Cardiac muscle cell (in vitro differentiated cells and primary cell): ENCODE measurements around the gene OPN1SW. TPM values are rescaled to one million over a fixed set of nuclear protein-coding genes. Genes with fewer than 3 reads are reported as not detected.
A peak's percentile ranks its signal among the peaks of the same experiment; 100 is the strongest.

ENCODE experiments used
- DNase-seq, 2 donors: peaks; one replicate each; pipeline versions ENCODE4 v3.0.0 to v3.0.0-alpha.2; 2010 to 2017; ENCODE audit warnings: low read depth in 1 of 2, low spot score in 1 of 2
- H3K27ac ChIP-seq: fragments of 200-600 bp; sonication (generic); 2 replicates; pipeline ENCODE4 v1.5.1; 2016
- H3K27me3 ChIP-seq: fragments of 200-600 bp; sonication (generic); 2 replicates; pipeline ENCODE4 v1.6.0; 2016; ENCODE audit warnings: control low read depth
- H3K36me3 ChIP-seq: fragments of 200-600 bp; sonication (generic); 2 replicates; pipeline ENCODE4 v1.5.1; 2016; ENCODE audit warnings: control low read depth
- H3K4me1 ChIP-seq: fragments of 200-600 bp; sonication (generic); 2 replicates; pipeline ENCODE4 v1.8.1; 2017; ENCODE audit warnings: low read depth, mild to moderate bottlenecking, mixed run types
- H3K4me3 ChIP-seq: fragments of 200-600 bp; sonication (generic); 2 replicates; pipeline ENCODE4 v1.5.1; 2016; ENCODE audit warnings: mild to moderate bottlenecking
- H3K9me3 ChIP-seq: fragments of 200-600 bp; sonication (generic); 2 replicates; pipeline ENCODE4 v1.5.1; 2017; ENCODE audit warnings: low read depth, mild to moderate bottlenecking, control low read depth
- polyA plus RNA-seq: library from polyadenylated mRNA; unstranded; fragments of >200 nt; fragmentation: Nextera tagmentation; extraction: Ambion mirVana; gene quantifications from 2 replicates; pipeline ENCODE4 v1.2.1, GENCODE V29; 2016
- total RNA-seq: library from RNA; depleted of rRNA; stranded (reverse); fragments of >200 nt; gene quantifications from 2 replicates; pipeline ENCODE4 v1.2.3, GENCODE V29; 2016
- TF ChIP-seq, protein P1 (sequence below): IDR thresholded peaks from 2 replicates; pipeline ENCODE4 v1.5.1; 2012; ENCODE audit warnings: low read depth, mild to moderate bottlenecking, low read length

OPN1SW gene
- total and polyA plus RNA-seq, 2 experiments from 2014 or later: 2.1 TPM; not detected in 1

DNA sequence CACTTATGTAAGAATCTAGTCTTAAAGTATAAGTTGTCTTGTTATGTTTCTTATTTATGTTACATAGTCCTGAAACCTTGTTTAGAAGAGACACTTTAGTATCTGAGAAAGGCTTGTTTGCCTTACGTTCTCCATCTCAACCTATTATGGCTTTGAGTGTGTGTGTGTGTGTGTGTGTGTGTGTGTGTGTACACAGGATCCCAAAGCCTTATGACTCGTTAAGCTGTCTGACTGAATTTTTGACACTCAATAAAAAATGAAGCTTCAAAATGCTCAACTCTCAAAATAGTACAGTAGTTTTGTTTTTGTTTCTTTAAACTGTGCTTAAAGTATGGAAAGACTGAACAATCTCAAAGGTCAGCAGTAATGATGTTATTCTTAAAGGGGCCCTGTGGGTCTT lies 18.4 kb downstream of the OPN1SW start:
- no peak overlapping the region for H3K27ac ChIP-seq
- peaks cover 59% of the 10 kb centered on the region for H3K36me3 ChIP-seq
- H3K27me3 ChIP-seq: no peaks in the 10 kb centered on the region

DNA sequence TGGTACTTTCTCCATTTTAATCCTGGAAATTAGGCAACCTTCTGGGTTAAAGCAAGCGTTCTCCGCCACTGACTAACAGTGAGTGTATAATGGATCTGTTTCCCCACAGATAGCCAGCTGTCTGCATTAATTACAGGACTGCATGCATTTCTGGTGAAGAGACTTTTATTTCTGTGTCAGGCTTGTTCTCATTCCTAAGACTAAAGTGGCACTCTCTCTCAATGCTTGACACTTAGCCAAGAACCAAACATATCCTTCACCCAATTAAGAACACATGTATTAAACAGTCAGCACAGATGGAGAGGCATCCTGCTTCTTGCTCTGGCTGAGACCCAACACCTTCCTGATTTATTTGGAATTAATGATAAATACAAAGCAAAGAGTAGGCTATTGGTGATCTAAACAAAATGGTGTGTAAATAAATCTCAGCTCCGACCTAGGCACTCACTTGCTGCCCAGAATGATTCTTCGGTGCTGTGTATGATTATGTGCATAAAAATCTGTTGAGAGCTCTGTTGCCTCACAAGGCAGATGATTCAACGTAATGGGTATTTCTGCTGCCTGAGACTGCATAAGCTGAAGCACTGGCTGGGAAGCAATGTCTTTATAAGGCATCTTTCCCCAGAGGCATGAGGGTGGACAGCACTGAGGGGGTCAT lies 19.6 kb downstream of the OPN1SW start:
- H3K36me3 ChIP-seq: peaks cover 49% of the 10 kb centered on the region
- TF ChIP-seq, protein P1, sequence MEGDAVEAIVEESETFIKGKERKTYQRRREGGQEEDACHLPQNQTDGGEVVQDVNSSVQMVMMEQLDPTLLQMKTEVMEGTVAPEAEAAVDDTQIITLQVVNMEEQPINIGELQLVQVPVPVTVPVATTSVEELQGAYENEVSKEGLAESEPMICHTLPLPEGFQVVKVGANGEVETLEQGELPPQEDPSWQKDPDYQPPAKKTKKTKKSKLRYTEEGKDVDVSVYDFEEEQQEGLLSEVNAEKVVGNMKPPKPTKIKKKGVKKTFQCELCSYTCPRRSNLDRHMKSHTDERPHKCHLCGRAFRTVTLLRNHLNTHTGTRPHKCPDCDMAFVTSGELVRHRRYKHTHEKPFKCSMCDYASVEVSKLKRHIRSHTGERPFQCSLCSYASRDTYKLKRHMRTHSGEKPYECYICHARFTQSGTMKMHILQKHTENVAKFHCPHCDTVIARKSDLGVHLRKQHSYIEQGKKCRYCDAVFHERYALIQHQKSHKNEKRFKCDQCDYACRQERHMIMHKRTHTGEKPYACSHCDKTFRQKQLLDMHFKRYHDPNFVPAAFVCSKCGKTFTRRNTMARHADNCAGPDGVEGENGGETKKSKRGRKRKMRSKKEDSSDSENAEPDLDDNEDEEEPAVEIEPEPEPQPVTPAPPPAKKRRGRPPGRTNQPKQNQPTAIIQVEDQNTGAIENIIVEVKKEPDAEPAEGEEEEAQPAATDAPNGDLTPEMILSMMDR: no peak
- H3K4me1 ChIP-seq: peaks cover 10% of the 10 kb centered on the region
- no peak overlapping the region for H3K4me3 ChIP-seq
- H3K9me3 ChIP-seq: no peaks in the 10 kb centered on the region
- H3K27me3 ChIP-seq: no peaks in the 10 kb centered on the region
- peak in 1 of 2 donors; percentile 74 for DNase-seq
- H3K27ac ChIP-seq: no peak overlapping the region

More for the DNA sequence above, 18.4 kb downstream of the OPN1SW start:
- Histone ChIP-seq H3K4me1 (peaks cover 2% of the 10 kb centered on the region), H3K4me3 (no peak overlapping the region), H3K9me3 (no peaks in the 10 kb centered on the region)
- TF ChIP-seq, protein P1: no peak
- DNase-seq: no peak

DNA sequence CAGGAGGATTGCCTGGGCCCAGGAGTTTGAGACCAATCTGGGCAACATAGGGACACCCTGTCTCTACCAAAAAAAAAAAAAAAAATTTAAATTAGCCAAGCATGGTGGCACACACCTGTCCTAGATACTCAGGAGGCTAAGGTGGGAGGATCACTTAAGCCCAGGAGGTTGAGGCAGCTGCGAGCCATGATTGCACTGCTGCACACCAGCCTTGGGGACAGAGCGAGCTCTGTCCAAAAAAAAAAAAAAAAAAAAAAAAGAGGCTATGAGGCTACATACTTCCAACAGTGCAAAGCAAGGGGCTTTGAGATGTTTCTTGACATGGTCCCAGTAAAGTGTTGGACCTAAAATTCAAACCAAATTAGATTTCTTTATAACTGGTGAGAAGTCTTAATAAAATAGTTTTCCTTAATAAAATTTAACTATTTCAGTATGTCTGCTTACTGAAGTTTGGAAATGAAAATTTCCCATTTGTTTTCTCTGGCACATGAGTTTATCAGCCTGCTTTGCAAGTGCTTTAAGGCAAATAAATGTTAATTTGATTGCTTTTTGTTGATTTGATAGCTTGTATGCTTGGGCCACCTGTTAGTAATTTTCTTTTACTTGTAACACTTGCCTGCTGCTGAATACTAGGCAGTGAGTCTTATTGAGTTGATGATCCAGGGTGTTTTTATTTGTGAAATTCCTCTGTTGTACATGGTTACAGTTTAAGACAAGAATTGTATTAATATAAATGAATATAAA lies 20.3 kb downstream of the OPN1SW start:
- no peak for DNase-seq
- no peak overlapping the region for H3K27ac ChIP-seq
- H3K9me3 ChIP-seq: no peaks in the 10 kb centered on the region
- H3K4me1 ChIP-seq: peaks cover 10% of the 10 kb centered on the region
- TF ChIP-seq, protein P1: no peak
- no peak overlapping the region for H3K4me3 ChIP-seq
- peaks cover 50% of the 10 kb centered on the region for H3K36me3 ChIP-seq
- H3K27me3 ChIP-seq: no peaks in the 10 kb centered on the region

DNA sequence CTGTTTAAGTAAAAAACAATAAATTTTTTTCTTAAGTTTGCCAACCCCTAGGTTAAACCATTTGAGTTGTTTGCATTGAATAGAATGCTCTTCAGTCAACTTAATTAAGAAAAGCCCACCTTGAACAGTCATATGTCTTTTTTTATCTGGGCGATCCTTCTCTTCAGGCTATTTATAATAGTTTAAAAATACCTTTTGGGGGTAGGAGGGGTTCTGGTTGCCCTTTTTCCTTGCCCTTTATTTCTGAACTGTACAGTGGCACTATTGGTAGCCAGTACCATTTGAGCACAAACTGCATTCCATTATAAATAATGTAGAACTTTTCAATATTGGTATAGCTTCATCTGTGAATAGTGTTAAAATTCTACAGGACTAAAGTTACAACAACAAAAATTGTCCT lies 23.3 kb downstream of the OPN1SW start:
- no peaks in the 10 kb centered on the region for H3K9me3 ChIP-seq
- H3K4me3 ChIP-seq: no peak overlapping the region
- H3K27ac ChIP-seq: peak overlapping the region; percentile 71
- no peaks in the 10 kb centered on the region for H3K27me3 ChIP-seq
- TF ChIP-seq, protein P1: no peak
- peaks cover 56% of the 10 kb centered on the region for H3K36me3 ChIP-seq
- DNase-seq: no peak
- H3K4me1 ChIP-seq: peaks cover 16% of the 10 kb centered on the region

DNA sequence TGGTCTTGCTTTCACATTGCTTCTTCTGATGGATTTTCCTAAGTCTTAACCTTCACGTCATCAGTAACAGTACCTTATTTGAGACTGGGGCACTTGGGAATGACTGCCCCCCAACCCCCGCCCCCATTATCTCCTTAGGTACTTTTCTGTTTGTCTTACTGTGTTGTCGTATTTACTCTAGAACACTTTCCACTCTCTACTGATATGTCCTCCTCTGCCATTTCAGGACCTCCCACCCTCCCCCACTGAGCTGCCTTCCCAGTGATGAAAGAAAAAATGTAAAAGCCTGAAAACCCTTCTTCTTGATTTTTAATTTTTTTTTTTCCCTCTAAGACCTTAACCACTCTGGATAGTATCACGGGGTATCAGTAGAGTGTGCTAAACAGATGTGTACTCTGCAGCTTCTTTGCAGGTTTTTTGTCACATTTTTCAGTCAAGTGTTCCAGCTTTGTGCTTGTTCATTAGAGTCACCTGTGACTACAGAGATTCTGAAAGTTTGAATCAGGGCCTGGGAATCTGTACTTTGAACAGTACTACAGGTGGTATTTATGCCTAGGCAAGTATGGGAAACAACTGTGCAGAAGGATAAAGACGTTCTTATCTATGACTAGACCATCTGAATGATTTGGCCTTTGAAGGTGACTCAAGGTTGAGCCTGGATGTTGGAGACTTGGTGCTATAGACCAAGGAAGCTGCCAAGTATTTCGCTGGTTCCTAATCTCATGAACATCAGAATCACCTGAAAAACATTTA lies 28.1 kb downstream of the OPN1SW start:
- Histone ChIP-seq H3K36me3 (peaks cover 30% of the 10 kb centered on the region), H3K9me3 (no peaks in the 10 kb centered on the region), H3K4me1 (peaks cover 17% of the 10 kb centered on the region), H3K4me3 (no peak overlapping the region), H3K27ac (peak overlapping the region; percentile 55), H3K27me3 (no peaks in the 10 kb centered on the region)
- no peak for DNase-seq
- TF ChIP-seq, protein P1: no peak
